AG09319 (cell line): ENCODE measurements around the gene B4GALNT2.

Experiments used
- DNase-seq: peaks from one replicate; pipeline ENCODE4 v3.0.0-alpha.2; 2010; ENCODE audit warnings: low read depth; ENCODE audit errors: extremely low read depth
- TF ChIP-seq, protein P1 (sequence below): IDR thresholded peaks from 2 replicates; pipeline ENCODE4 v1.5.1; 2011; ENCODE audit warnings: low read depth, mild to moderate bottlenecking, inconsistent platforms, low read length, moderate library complexity

B4GALNT2 gene

GRCh38 chr17:49209061-49209571, 76.5 kb downstream of the B4GALNT2 start:
- DNase-seq, result no peak
- TF ChIP-seq, protein P1, sequence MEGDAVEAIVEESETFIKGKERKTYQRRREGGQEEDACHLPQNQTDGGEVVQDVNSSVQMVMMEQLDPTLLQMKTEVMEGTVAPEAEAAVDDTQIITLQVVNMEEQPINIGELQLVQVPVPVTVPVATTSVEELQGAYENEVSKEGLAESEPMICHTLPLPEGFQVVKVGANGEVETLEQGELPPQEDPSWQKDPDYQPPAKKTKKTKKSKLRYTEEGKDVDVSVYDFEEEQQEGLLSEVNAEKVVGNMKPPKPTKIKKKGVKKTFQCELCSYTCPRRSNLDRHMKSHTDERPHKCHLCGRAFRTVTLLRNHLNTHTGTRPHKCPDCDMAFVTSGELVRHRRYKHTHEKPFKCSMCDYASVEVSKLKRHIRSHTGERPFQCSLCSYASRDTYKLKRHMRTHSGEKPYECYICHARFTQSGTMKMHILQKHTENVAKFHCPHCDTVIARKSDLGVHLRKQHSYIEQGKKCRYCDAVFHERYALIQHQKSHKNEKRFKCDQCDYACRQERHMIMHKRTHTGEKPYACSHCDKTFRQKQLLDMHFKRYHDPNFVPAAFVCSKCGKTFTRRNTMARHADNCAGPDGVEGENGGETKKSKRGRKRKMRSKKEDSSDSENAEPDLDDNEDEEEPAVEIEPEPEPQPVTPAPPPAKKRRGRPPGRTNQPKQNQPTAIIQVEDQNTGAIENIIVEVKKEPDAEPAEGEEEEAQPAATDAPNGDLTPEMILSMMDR, result no peak

- DNase-seq, result no peak
- TF ChIP-seq, protein P1, result no peak
Observed at GRCh38 chr17:49210158-49211029, 77.8 kb downstream of the B4GALNT2 start, which contains the start of the genes ABI3 and GNGT2. Gene ABI3, plus strand, starts transcription at chr17:49210707. Its CDS starts 18 bp downstream, at chr17:49210725. Gene GNGT2, minus strand, starts transcription at chr17:49210574. Its CDS starts 3,152 bp downstream, at chr17:49207422.

- DNase-seq, result no peak
- TF ChIP-seq, protein P1, result no peak
Observed at GRCh38 chr17:49213399-49213798, 80.8 kb downstream of the B4GALNT2 start.

GRCh38 chr17:49213847-49214246, 81.3 kb downstream of the B4GALNT2 start:
- TF ChIP-seq, protein P1, result no peak
- no peak for DNase-seq

GRCh38 chr17:49214676-49215360, 82.2 kb downstream of the B4GALNT2 start:
- DNase-seq, result no peak
- TF ChIP-seq, protein P1, result no peak

DNA sequence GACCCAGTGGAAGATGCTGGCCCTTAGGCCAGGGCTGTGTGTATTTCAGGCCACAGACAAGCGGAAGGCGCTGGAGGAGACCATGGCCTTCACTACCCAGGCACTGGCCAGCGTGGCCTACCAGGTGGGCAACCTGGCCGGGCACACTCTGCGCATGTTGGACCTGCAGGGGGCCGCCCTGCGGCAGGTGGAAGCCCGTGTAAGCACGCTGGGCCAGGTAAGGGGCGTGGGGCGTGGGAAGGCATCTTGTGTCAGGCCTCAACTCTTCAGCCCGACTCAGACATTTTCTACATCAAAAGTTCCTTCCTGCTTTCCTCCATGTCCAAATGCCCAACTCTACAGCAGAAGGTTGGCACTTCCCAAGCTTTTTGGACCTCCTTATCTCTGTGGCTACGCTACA, 83.9 kb downstream of the B4GALNT2 start:
- TF ChIP-seq, protein P1, result no peak
- no peak for DNase-seq
